GM23338 (cell line): ENCODE data around the gene PANX3. TPM values are rescaled to one million over a fixed set of nuclear protein-coding genes. Genes with fewer than 3 reads are reported as not detected.

Experiments
- ATAC-seq: fragments of 200-7000 bp; cut with Tn5 transposase; 3 replicates; pipeline ENCODE4 v1.9.1; 2020
- DNase-seq: peaks from one replicate; pipeline ENCODE4 v3.0.0-alpha.2; 2015; ENCODE audit warnings: low spot score
- H2AFZ ChIP-seq: fragments of 200-600 bp; sonication (generic); 2 replicates; pipeline ENCODE4 v1.8.0; 2016; ENCODE audit warnings: antibody characterized with exemption, mild to moderate bottlenecking, moderate library complexity
- H3F3A ChIP-seq: fragments of 200-600 bp; sonication (generic); replicated peaks from 2 replicates; pipeline ENCODE4 v1.8.0; 2017; ENCODE audit warnings: antibody characterized with exemption, mixed run types, low read depth
- H3K27ac ChIP-seq: fragments of 200-600 bp; sonication (generic); 2 replicates; pipeline ENCODE4 v1.6.1; 2016; ENCODE audit warnings: low read depth
- H3K27me3 ChIP-seq: fragments of 200-600 bp; sonication (generic); 2 replicates; pipeline ENCODE4 v1.8.0; 2016; ENCODE audit warnings: mild to moderate bottlenecking, mixed run types, moderate library complexity; ENCODE audit not compliant: insufficient read depth
- H3K36me3 ChIP-seq: fragments of 200-600 bp; sonication (generic); 2 replicates; pipeline ENCODE4 v1.8.0; 2016; ENCODE audit warnings: mild to moderate bottlenecking; ENCODE audit not compliant: insufficient read depth
- H3K4me1 ChIP-seq: fragments of 200-600 bp; sonication (generic); 2 replicates; pipeline ENCODE4 v1.8.0; 2016; ENCODE audit warnings: mild to moderate bottlenecking, moderate library complexity; ENCODE audit not compliant: insufficient read depth
- H3K4me2 ChIP-seq: fragments of 200-600 bp; sonication (generic); 2 replicates; pipeline ENCODE4 v1.7.1; 2017; ENCODE audit warnings: mixed run types
- H3K4me3 ChIP-seq: fragments of 200-600 bp; sonication (generic); 2 replicates; pipeline ENCODE4 v1.6.1; 2016; ENCODE audit warnings: mixed run types
- H3K79me2 ChIP-seq: fragments of 200-600 bp; sonication (generic); replicated peaks from 2 replicates; pipeline ENCODE4 v1.8.0; 2017; ENCODE audit warnings: mild to moderate bottlenecking; ENCODE audit not compliant: insufficient read depth
- H3K9me2 ChIP-seq: fragments of 200-600 bp; sonication (generic); 2 replicates; pipeline ENCODE4 v1.8.0; 2017; ENCODE audit not compliant: insufficient read depth
- H4K20me1 ChIP-seq: fragments of 200-600 bp; sonication (generic); replicated peaks from 2 replicates; pipeline ENCODE4 v1.8.0; 2017; ENCODE audit warnings: mild to moderate bottlenecking; ENCODE audit not compliant: insufficient read depth
- H3K27ac Mint-ChIP-seq: 2 replicates; pipeline ENCODE4 v1.8.0; 2020; ENCODE audit warnings: inconsistent platforms, mild to moderate bottlenecking, moderate library complexity, mixed read lengths
- H3K27me3 Mint-ChIP-seq: 3 replicates; pipeline ENCODE4 v1.8.0; 2022; ENCODE audit warnings: low read depth, mild to moderate bottlenecking, moderate library complexity, mixed read lengths, inconsistent platforms; ENCODE audit not compliant: insufficient read depth, poor library complexity
- H3K36me3 Mint-ChIP-seq: 3 replicates; pipeline ENCODE4 v1.8.0; 2021; ENCODE audit warnings: low read depth, mild to moderate bottlenecking, inconsistent platforms, moderate library complexity, mixed read lengths
- H3K4me1 Mint-ChIP-seq: 3 replicates; pipeline ENCODE4 v1.8.0; 2020; ENCODE audit warnings: mild to moderate bottlenecking, inconsistent platforms, mixed read lengths
- H3K4me3 Mint-ChIP-seq: 3 replicates; pipeline ENCODE4 v1.8.0; 2021; ENCODE audit warnings: moderate library complexity, mild to moderate bottlenecking, inconsistent platforms, mixed read lengths
- H3K9me3 Mint-ChIP-seq: 3 replicates; pipeline ENCODE4 v1.8.0; 2020; ENCODE audit warnings: moderate library complexity, mild to moderate bottlenecking, inconsistent platforms, mixed read lengths
- CREB1 ChIP-seq: fragments of 250-450 bp; sonication (Bioruptor Pico); IDR thresholded peaks from 2 replicates; pipeline ENCODE4 v1.5.0; 2020; ENCODE audit warnings: low read depth, mild to moderate bottlenecking, moderate library complexity
- CTCF ChIP-seq, 2 experiments: fragments of 200-600 bp in 1 of 2; sonication (generic) in 1 of 2; conservative IDR thresholded peaks; 2 replicates each; pipeline versions ENCODE4 v1.5.1 to v1.6.1; 2016 to 2017; ENCODE audit warnings: antibody characterized with exemption in 2 of 2, low read depth in 2 of 2, mild to moderate bottlenecking in 2 of 2, moderate library complexity in 1 of 2
- ETS1 ChIP-seq: IDR thresholded peaks from 2 replicates; pipeline ENCODE4 v1.6.1; 2016; ENCODE audit warnings: antibody characterized with exemption
- EZH2 ChIP-seq: fragments of 200-600 bp; sonication (generic); IDR thresholded peaks from one replicate; pipeline ENCODE4 v1.8.0; 2017; ENCODE audit warnings: antibody characterized with exemption, mild to moderate bottlenecking, low read depth; ENCODE audit not compliant: unreplicated experiment
- EZH2phosphoT487 ChIP-seq: fragments of 200-600 bp; sonication (generic); IDR thresholded peaks from one replicate; pipeline ENCODE4 v1.8.1; 2018; ENCODE audit warnings: antibody characterized with exemption; ENCODE audit not compliant: unreplicated experiment
- JUNB ChIP-seq: IDR thresholded peaks from one replicate; pipeline ENCODE4 v1.6.1; 2016; ENCODE audit warnings: antibody characterized with exemption; ENCODE audit not compliant: unreplicated experiment
- NANOG ChIP-seq: IDR thresholded peaks from 2 replicates; pipeline ENCODE4 v1.6.1; 2016; ENCODE audit warnings: antibody characterized with exemption, borderline replicate concordance
- POLR2AphosphoS5 ChIP-seq: IDR thresholded peaks from 2 replicates; pipeline ENCODE4 v1.6.1; 2016; ENCODE audit warnings: antibody characterized with exemption, low read depth
- REST ChIP-seq: IDR thresholded peaks from one replicate; pipeline ENCODE4 v1.6.1; 2018; ENCODE audit warnings: antibody characterized with exemption; ENCODE audit not compliant: unreplicated experiment
- STAT1 ChIP-seq: IDR thresholded peaks from one replicate; pipeline ENCODE4 v1.6.1; 2016; ENCODE audit warnings: antibody characterized with exemption; ENCODE audit not compliant: unreplicated experiment
- ZNF114 ChIP-seq: fragments of 250-450 bp; sonication (Bioruptor Pico); IDR thresholded peaks from 2 replicates; pipeline ENCODE4 v1.5.0; 2020; ENCODE audit warnings: mild to moderate bottlenecking, moderate library complexity
- ZNF331 ChIP-seq: fragments of 250-450 bp; sonication (Bioruptor Pico); IDR thresholded peaks from 2 replicates; pipeline ENCODE4 v1.5.0; 2020; ENCODE audit warnings: low read depth, mild to moderate bottlenecking, moderate library complexity
- ZNF462 ChIP-seq: fragments of 250-450 bp; sonication (Bioruptor Pico); IDR thresholded peaks from 2 replicates; pipeline ENCODE4 v1.5.0; 2020; ENCODE audit warnings: mild to moderate bottlenecking, moderate library complexity
- long read RNA-seq: library from polyadenylated mRNA; unstranded; transcript quantifications from one replicate; pipeline ENCODE4 v2.0.0, GENCODE V29; 2020; ENCODE audit not compliant: unreplicated experiment
- polyA plus RNA-seq: library from polyadenylated mRNA; unstranded; fragments of >200 nt; fragmentation: Nextera tagmentation; extraction: Ambion mirVana; gene quantifications from 2 replicates; pipeline ENCODE4 v1.2.1, GENCODE V29; 2016
- total RNA-seq: library from RNA; depleted of rRNA; stranded (reverse); fragments of >200 nt; shearing (Covaris generic); gene quantifications from 2 replicates; pipeline ENCODE4 v1.2.3, GENCODE V29; 2014; rRNA removed

Gene PANX3
- total RNA-seq (not detected in 2 replicates), polyA plus RNA-seq (not detected in 2 replicates)
- long read RNA-seq = 0 reads

GRCh38 chr11:124611064-124611463, at the start of gene PANX3:
Gene PANX3, plus strand, starts transcription at chr11:124611428. Its CDS starts 129 bp downstream, at chr11:124611557.
- ATAC-seq (no peak; the same call in 2 of the 3 replicates), DNase-seq (no peak)
- H3K4me2 ChIP-seq = no peak within 1 kb of the TSS
- no peaks in the 10 kb centered on the region for H3K36me3 Mint-ChIP-seq
- H3K79me2 ChIP-seq = no peaks in the 10 kb centered on the region
- no peaks in the 10 kb centered on the region for H3K4me1 Mint-ChIP-seq
- no peaks in the 10 kb centered on the region for H3K4me1 ChIP-seq
- no peak within 1 kb of the TSS for H3K4me3 Mint-ChIP-seq
- no peaks in the 10 kb centered on the region for H3F3A ChIP-seq
- TF ChIP-seq ZNF331 (no peak), EZH2 (no peak), STAT1 (no peak), EZH2phosphoT487 (no peak), ZNF114 (CRISPR knock-in tag) (no peak), CTCF (conservative IDR thresholded peaks at IDR 0.05; ENCODE audit: low read depth in 2 of 2) (no peak), JUNB (no peak), ETS1 (no peak), CREB1 (CRISPR knock-in tag) (no peak), NANOG (no peak), REST (no peak), POLR2AphosphoS5 (no peak), ZNF462 (no peak)
- no peak within 1 kb of the TSS for H3K27ac Mint-ChIP-seq
- peaks cover 3% of the 10 kb centered on the region for H3K27me3 Mint-ChIP-seq
- no peaks in the 10 kb centered on the region for H4K20me1 ChIP-seq
- no peaks in the 10 kb centered on the region for H3K36me3 ChIP-seq
- no peaks in the 10 kb centered on the region for H3K27me3 ChIP-seq
- H3K9me2 ChIP-seq = no peaks in the 10 kb centered on the region
- no peak within 1 kb of the TSS for H3K27ac ChIP-seq
- H3K4me3 ChIP-seq = no peak within 1 kb of the TSS
- H3K9me3 Mint-ChIP-seq = no peaks in the 10 kb centered on the region
- no peak within 1 kb of the TSS for H2AFZ ChIP-seq
